ENCODE data around the gene LMTK2.

DNA sequence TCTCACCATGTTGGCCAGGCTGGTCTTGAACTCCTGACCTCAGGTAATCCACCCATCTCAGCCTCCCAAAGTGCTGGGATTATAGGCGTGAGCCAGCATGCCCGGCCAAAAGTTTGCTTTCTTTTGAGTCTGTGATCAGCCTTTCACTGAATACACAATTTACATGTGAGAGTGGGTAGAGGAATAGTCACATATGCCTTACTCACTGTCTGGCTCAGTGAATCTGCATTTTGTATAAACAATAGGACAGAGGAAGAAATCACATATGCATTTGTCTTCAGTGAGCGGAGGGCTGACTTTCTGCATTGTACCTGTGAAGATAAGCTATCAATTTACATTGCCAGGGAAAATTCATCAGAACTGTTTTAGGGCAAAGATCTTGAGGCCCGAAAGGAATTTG is 147.9 kb downstream of the LMTK2 start:
- TF ChIP-seq, protein P1, sequence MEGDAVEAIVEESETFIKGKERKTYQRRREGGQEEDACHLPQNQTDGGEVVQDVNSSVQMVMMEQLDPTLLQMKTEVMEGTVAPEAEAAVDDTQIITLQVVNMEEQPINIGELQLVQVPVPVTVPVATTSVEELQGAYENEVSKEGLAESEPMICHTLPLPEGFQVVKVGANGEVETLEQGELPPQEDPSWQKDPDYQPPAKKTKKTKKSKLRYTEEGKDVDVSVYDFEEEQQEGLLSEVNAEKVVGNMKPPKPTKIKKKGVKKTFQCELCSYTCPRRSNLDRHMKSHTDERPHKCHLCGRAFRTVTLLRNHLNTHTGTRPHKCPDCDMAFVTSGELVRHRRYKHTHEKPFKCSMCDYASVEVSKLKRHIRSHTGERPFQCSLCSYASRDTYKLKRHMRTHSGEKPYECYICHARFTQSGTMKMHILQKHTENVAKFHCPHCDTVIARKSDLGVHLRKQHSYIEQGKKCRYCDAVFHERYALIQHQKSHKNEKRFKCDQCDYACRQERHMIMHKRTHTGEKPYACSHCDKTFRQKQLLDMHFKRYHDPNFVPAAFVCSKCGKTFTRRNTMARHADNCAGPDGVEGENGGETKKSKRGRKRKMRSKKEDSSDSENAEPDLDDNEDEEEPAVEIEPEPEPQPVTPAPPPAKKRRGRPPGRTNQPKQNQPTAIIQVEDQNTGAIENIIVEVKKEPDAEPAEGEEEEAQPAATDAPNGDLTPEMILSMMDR (conservative IDR thresholded peaks at IDR 0.05; ENCODE audit: low read length), result no peak
- no peak for TF ChIP-seq EZH2phosphoT487 (IDR thresholded peaks at IDR 0.05; ENCODE audit: borderline replicate concordance)

Measured in Loucy (cell line).